Spinal cord (tissue), 10 donors: Measurements from ENCODE around the gene TMPRSS3. TPM values are rescaled to one million over a fixed set of nuclear protein-coding genes. Genes with fewer than 3 reads are reported as not detected.

Experiments
- DNase-seq, 6 donors: peaks; one replicate each; pipeline versions ENCODE4 v3.0.0 to v3.0.0-alpha.2; 2013 to 2015; ENCODE audit warnings: low spot score in 6 of 6, low read depth in 4 of 6
- H3K27ac ChIP-seq: one replicate; pipeline ENCODE4 v1.5.1; 2013; ENCODE audit warnings: low read depth, low read length, control low read depth
- H3K27me3 ChIP-seq: one replicate; pipeline ENCODE4 v1.6.1; 2013; ENCODE audit warnings: low read length; ENCODE audit not compliant: control insufficient read depth, insufficient read depth
- H3K36me3 ChIP-seq: one replicate; pipeline ENCODE4 v1.6.1; 2013; ENCODE audit warnings: low read length; ENCODE audit not compliant: control insufficient read depth, insufficient read depth
- H3K4me1 ChIP-seq: one replicate; pipeline ENCODE4 v1.6.1; 2013; ENCODE audit warnings: low read length; ENCODE audit not compliant: control insufficient read depth, insufficient read depth
- H3K4me3 ChIP-seq: one replicate; pipeline ENCODE4 v1.5.1; 2013; ENCODE audit warnings: low read depth, low read length, control low read depth
- H3K9me3 ChIP-seq: one replicate; pipeline ENCODE4 v1.6.1; 2013; ENCODE audit warnings: low read length; ENCODE audit not compliant: control insufficient read depth, insufficient read depth
- WGBS: methylation state at CpG from one replicate; pipeline ENCODE4 v1.1.5; 2013; ENCODE audit warnings: missing lambda C conversion rate; ENCODE audit not compliant: insufficient coverage; 5-methylcytosine and 5-hydroxymethylcytosine counted together
- polyA plus RNA-seq, 2 donors: library from polyadenylated mRNA; unstranded; fragments of 120-200 nt; gene quantifications; one replicate each; pipeline ENCODE4 v1.2.1, GENCODE V29; 2013; ENCODE audit not compliant: insufficient read length in 2 of 2
- total RNA-seq, 2 donors: library from RNA; depleted of rRNA in 1 of 2; stranded (reverse); fragments of 120-200 nt in 1 of 2; fragments of >200 nt in 1 of 2; gene quantifications; one replicate each; pipeline versions ENCODE4 v1.2.3 to v1.2.4, GENCODE V29; 2013 to 2014
- donor health status: healthy.

Gene TMPRSS3
- total and polyA plus RNA-seq, 4 donors: 0.08 to 0.44 (median 0.11) TPM; not detected in 1

DNA sequence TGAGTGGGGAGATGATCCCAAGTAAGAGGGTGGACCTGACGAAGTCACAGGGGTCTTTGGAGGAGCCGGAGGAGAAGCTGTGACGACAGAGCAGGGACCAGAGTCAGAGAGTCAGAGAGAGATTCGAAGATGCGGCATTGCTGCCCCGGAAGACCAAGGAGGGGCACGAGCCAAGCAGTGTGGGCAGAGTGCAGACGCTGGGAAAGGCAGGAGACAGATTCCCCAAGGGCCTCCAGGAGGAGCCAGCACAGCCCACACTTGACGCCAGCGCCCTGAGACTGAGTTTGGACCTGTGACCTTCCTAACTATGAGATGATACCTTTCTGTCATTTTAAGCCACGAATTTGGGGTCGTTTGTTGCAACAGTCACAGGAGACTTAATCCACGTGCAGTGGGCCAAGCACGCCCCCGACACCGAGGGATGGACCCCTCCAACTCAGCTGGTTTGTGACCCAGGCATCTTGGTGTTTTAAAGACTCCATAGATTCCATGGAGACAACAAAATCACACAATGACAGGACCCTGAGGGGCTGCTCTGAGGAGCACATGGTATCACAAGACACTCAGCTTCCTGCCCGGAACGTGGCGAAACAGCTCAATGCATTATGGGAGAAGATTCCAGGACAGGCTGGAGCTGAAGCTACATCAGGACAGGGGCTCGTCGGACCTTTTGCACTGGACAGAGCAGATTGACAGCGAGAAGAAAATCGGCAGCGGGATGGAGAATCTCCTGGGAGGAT, 18.5 kb downstream of the TMPRSS3 start:
- WGBS: 92% methylated on average over 24 of the region's 24 CpGs
- Histone ChIP-seq H3K27ac (no peak overlapping the region), H3K9me3 (no peaks in the 10 kb centered on the region), H3K4me1 (peaks cover 11% of the 10 kb centered on the region), H3K36me3 (no peaks in the 10 kb centered on the region), H3K4me3 (no peak overlapping the region), H3K27me3 (peaks cover 2% of the 10 kb centered on the region)
- DNase-seq: no peak

DNA sequence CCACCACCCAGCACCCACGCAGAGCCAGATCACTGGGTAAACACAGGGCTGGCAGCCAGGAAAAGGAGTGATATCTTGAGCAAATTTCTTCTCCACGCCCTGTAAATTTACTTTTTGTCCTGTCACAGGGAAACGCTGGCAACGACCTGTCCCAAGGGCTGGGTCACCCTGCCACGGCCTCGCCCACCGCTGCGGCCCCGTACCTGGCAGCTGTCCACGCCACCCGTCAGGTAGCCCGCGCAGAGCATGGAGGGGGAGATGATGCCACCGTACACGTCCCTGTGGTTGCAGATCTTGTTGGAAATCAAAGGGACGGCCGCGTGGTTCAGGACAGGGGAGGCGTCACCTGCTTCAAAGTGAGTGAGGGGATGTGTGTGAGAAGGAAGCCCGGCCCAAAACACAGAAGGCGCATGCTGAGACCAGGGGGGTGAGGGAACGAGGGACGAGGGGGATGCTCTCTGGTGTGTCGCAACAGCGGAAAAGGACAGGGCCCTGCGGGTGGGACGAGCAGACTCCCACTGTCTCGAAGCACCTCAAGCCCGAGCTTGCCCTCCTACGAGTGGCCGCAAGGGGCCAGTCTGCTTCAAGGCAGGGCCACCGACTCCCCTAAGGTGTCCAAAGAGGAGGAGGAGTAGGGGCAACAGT, 19.4 kb downstream of the TMPRSS3 start:
- H3K27ac ChIP-seq: no peak overlapping the region
- H3K4me1 ChIP-seq: peaks cover 11% of the 10 kb centered on the region
- 81% methylated on average over 32 of the region's 32 CpGs for WGBS
- DNase-seq: no peak
- H3K27me3 ChIP-seq: peaks cover 2% of the 10 kb centered on the region
- H3K4me3 ChIP-seq: no peak overlapping the region
- no peaks in the 10 kb centered on the region for H3K36me3 ChIP-seq
- H3K9me3 ChIP-seq: no peaks in the 10 kb centered on the region

DNA sequence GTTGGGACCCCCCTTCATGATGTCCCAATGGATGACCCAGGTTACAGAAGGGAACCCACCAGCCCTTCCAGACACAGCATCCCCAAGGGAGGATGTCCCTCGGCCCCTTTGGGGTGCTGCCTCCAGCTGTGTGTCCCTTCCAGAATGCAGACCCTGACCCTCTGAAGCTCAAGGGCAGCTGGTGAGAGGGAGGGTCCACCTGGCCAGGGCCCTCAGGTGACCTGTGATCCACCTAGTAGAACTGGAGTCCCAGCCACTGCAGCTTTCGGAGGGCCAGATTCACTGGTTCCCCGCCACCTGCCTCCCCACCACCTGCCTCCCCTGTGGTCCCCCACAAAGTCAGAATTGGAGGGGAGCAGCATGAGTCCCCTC, 19.9 kb downstream of the TMPRSS3 start:
- no peak for DNase-seq
- 95% methylated on average over 3 of the region's 3 CpGs for WGBS
- no peak overlapping the region for H3K27ac ChIP-seq

DNA sequence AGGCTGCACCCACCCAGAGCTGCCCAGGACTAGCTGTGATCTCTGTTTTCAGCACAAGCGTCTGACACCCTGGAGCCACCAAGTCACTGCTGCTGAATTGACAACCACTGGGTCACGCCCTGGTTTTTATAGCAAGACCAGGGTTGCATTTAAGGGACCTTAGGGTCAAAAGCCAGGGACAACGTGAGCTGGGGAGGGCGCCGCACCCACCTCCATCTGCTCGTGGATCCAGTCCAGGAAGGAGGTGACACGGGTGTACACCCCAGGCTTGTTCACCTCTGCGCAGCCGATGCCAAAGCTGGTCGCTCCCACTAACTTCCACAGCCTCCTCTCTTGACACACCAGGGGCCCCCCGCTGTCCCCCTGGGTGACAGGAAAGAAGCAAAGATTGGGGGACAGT, 20.3 kb downstream of the TMPRSS3 start:
- 76% methylated on average over 10 of the region's 11 CpGs for WGBS
- Histone ChIP-seq H3K27ac (no peak overlapping the region), H3K36me3 (no peaks in the 10 kb centered on the region), H3K4me1 (peaks cover 11% of the 10 kb centered on the region), H3K9me3 (no peaks in the 10 kb centered on the region), H3K27me3 (peaks cover 2% of the 10 kb centered on the region), H3K4me3 (no peak overlapping the region)
- DNase-seq: no peak

More for the DNA sequence above, 19.9 kb downstream of the TMPRSS3 start:
- no peak overlapping the region for H3K4me3 ChIP-seq
- H3K27me3 ChIP-seq: peaks cover 2% of the 10 kb centered on the region
- H3K4me1 ChIP-seq: peaks cover 11% of the 10 kb centered on the region
- H3K36me3 ChIP-seq: no peaks in the 10 kb centered on the region
- H3K9me3 ChIP-seq: no peaks in the 10 kb centered on the region

DNA sequence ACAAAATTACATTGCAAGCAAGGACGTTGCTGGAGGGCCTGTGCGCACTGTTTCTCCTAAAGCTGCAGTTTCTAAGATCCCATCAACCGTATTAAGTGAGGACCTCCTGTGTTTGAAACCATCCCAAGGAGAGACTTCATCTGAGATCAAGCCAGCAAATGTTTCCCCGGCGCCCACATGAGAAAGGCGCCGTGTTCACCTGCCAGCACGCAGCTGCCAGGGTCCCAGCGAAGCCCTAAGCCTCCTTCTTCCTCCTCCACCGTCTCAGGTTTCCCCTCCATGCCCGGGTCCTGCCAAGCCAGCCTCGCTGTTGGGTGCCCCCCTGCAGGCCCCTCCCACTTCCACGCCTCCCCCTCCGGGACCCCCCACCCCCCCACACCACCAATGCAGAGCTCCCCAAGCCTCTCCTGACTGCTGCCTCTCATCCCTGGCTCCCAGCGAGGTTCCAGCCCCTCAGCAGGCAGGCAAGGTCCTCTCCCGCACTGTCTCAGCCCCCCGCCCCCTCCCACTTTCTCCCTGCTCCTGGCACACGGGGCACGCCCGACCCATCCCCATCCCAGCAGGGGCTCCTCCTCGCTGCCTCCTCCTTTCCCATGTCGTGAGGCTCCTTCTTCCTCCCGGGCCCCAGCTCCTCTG, 20.9 kb downstream of the TMPRSS3 start:
- DNase-seq: no peak
- 27% methylated on average over 22 of the region's 23 CpGs for WGBS

DNA sequence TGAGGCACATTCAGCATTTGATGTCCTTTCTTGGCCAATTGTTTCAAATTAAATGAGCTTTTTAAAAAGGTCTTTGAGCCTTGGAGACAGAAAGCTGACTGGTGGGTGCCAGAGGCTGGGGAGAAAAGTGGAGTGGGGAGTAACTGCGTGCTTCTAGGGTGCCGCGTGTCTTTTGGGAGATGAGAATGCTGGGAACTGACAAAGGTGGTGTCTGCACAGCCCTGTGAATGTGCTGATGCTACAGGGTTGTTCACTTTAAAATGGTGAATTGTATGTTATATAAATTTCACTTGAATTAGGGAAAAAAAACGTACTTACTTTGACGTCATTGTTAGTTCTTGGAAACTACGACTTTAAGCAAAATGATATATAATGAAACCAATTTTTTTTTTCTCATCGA, 21.4 kb downstream of the TMPRSS3 start:
- H3K4me1 ChIP-seq: peaks cover 11% of the 10 kb centered on the region
- no peak overlapping the region for H3K4me3 ChIP-seq
- peaks cover 2% of the 10 kb centered on the region for H3K27me3 ChIP-seq
- WGBS: 65% methylated on average over 4 of the region's 7 CpGs
- H3K27ac ChIP-seq: no peak overlapping the region
- no peaks in the 10 kb centered on the region for H3K36me3 ChIP-seq
- H3K9me3 ChIP-seq: no peaks in the 10 kb centered on the region
- no peak for DNase-seq

More for the DNA sequence above, 20.9 kb downstream of the TMPRSS3 start:
- H3K36me3 ChIP-seq: no peaks in the 10 kb centered on the region
- no peaks in the 10 kb centered on the region for H3K9me3 ChIP-seq
- H3K27ac ChIP-seq: no peak overlapping the region
- H3K4me3 ChIP-seq: no peak overlapping the region
- peaks cover 11% of the 10 kb centered on the region for H3K4me1 ChIP-seq
- H3K27me3 ChIP-seq: peaks cover 2% of the 10 kb centered on the region

DNA sequence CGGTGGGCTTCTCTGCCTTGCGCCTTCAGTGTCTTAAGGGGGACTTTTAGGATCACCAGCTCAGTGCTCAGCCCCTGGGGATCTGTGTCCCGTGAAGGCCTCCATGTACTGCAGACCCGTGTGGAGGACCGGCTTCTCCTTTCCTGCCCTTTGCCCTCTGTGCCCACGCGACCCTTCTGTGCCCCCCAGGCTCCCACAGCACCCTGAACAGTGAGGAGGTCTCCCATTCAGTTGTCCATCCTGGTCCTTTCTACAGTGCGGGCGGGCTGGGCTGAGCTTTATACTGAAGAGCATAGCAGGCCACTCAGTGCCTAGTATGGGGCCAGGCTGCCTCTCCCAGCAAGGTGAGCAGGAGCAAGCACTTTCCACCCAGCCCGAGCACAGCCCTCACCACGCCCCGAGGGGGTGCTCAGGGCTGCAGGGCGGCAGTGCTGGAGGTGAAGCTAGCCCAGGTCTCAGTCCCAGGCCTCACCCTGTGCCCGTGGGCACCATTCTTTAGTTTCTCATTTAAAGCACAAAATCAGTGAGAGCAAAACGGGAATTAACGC, 21.9 kb downstream of the TMPRSS3 start:
- WGBS: 94% methylated on average over 13 of the region's 16 CpGs
- no peak overlapping the region for H3K27ac ChIP-seq
- peaks cover 11% of the 10 kb centered on the region for H3K4me1 ChIP-seq
- no peaks in the 10 kb centered on the region for H3K9me3 ChIP-seq
- H3K36me3 ChIP-seq: no peaks in the 10 kb centered on the region
- H3K4me3 ChIP-seq: no peak overlapping the region
- H3K27me3 ChIP-seq: peaks cover 2% of the 10 kb centered on the region
- no peak for DNase-seq

DNA sequence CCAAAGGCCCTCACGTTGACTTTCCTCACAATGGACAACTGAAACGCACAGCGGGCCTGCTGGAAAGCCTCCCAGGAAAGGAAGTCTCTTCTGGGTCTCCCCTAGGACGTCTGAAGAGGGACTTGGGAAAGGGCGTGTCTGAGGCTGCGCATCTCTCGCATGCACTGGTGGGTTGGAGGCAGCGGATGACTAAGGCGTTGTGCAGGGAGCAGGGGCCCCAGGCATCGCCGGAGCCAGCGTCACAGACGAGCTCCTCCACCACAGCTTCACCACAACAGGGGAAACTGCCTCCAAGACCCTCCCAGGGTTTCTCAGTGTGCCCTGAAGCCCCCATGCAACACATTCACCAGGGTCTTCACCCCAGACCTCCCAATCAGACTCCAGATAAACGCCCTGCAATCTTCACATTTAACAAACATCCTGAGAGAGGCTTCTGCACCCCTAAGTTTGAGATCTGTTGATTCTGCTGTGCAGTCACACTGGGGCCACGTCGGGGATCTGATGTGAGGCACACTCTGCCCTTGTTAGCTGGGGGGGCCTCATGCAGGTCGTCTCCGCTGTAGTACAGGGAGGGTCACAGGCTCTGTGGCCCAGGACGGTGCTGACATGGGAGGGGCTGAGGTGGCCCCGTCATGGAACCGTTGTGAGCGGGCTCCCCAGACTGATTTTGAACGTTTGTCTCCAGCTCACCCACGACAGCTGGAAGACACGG, 22.5 kb downstream of the TMPRSS3 start:
- Histone ChIP-seq H3K27me3 (peaks cover 2% of the 10 kb centered on the region), H3K9me3 (no peaks in the 10 kb centered on the region), H3K4me3 (no peak overlapping the region), H3K36me3 (no peaks in the 10 kb centered on the region), H3K4me1 (peaks cover 11% of the 10 kb centered on the region), H3K27ac (no peak overlapping the region)
- no peak for DNase-seq
- 81% methylated on average over 19 of the region's 25 CpGs for WGBS

DNA sequence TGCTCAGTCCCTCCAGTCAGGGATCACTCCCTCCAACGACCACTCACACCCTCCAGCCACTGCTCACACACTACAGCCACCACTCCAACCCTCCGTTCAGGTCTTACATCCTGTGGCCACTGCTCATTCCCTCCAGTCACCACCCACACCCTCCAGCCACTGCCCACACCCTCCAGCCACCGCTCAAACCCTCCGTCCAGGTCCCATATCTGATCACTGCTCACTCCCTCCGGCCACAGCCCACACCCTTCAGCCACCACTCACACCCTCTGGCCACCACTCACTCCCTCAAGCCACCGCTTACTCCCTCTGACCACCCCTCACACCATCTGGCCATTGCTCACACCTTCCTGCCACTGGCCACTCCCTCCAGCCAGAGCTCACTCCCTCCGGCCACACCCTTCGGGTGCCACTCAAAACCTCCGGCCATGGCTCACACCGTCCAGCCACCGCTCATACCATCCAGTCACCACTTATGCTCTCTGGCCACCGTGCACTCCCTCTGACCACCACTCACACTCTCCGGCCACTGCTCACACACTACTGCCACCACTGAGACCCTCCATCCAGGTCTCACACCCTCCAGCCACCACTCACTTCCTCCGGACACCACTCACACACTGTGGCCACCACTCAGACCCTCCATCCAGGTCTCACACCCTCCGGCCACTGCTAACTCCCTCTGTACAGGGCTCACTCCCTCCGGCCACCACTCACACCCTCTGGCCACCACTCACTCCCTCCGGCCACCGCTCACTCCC, 24.8 kb downstream of the TMPRSS3 start:
- Histone ChIP-seq H3K4me3 (no peak overlapping the region), H3K9me3 (no peaks in the 10 kb centered on the region), H3K27me3 (no peaks in the 10 kb centered on the region), H3K4me1 (peaks cover 11% of the 10 kb centered on the region), H3K36me3 (no peaks in the 10 kb centered on the region), H3K27ac (no peak overlapping the region)
- DNase-seq: no peak
- WGBS: 85% methylated on average over 17 of the region's 18 CpGs
